HCT116 (cell line): ENCODE measurements around the gene APPBP2. TPM values are rescaled to one million over a fixed set of nuclear protein-coding genes. Genes with fewer than 3 reads are reported as not detected.

Source experiments
- ATAC-seq: fragments of 200-7000 bp; cut with Tn5 transposase; 2 replicates; pipeline ENCODE4 v1.9.1; 2020; ENCODE audit warnings: mild to moderate bottlenecking, moderate library complexity
- BruUV-seq: library from RNA; stranded (reverse); fragments of 400-500 nt; replicated peaks from 2 replicates; lab custom pipeline; 2021; lab: Mats Ljungman, UMichigan
- CTCF ChIA-PET: fragments of 300-600 bp; sonication (Branson Sonifier 250); formaldehyde crosslinking; loops from one replicate; lab custom pipeline; 2021; ENCODE audit warnings: antibody characterized with exemption; lab: Charles Lee
- POLR2A ChIA-PET: fragments of 300-600, 350-600 bp; sonication (Branson Sonifier 250); formaldehyde crosslinking; loops from one replicate; lab custom pipeline; 2021; ENCODE audit warnings: antibody characterized with exemption; lab: Charles Lee
- RAD21 ChIA-PET, 2 experiments: fragments of 300-600 bp; sonication (Branson Sonifier 250); formaldehyde crosslinking; loops; one replicate each; lab custom pipeline; 2023; ENCODE audit warnings: low total read pairs in 2 of 2; ENCODE audit not compliant: uncharacterized antibody in 2 of 2, unreplicated experiment in 2 of 2, low non-redundant PET in 1 of 2; lab: Charles Lee
- DNase-seq: peaks from one replicate; pipeline ENCODE4 v3.0.0-alpha.2; 2010; ENCODE audit warnings: low read depth, low spot score
- H2AFZ ChIP-seq: fragments of 200-600 bp; shearing (Covaris generic), sonication (generic); 2 replicates; pipeline ENCODE4 v1.6.1; 2017; ENCODE audit warnings: low read depth, mixed run types, mixed read lengths, antibody characterized with exemption, low read length; ENCODE audit not compliant: poor library complexity, severe bottlenecking
- H3K27ac ChIP-seq: 2 replicates; pipeline ENCODE4 v1.5.1; 2012; ENCODE audit warnings: low read depth, low read length
- H3K27me3 ChIP-seq: fragments of 200-600 bp; sonication (generic); 2 replicates; pipeline ENCODE4 v1.6.1; 2016; ENCODE audit warnings: mixed run types, low read length, mixed read lengths; ENCODE audit not compliant: insufficient read depth
- H3K36me3 ChIP-seq, 2 experiments: fragments of 200-500 bp in 1 of 2; fragments of 200-600 bp in 1 of 2; sonication (Bioruptor generic) in 1 of 2; sonication (generic) in 1 of 2; 2 replicates each; pipeline versions ENCODE4 v1.5.1 to v1.6.1; 2014 to 2016; ENCODE audit warnings: low read length in 2 of 2, inconsistent platforms in 1 of 2, mixed read lengths in 1 of 2, mixed run types in 1 of 2; ENCODE audit not compliant: insufficient read depth in 2 of 2, control insufficient read depth in 1 of 2
- H3K4me1 ChIP-seq, 2 experiments: fragments of 200-600 bp in 1 of 2; sonication (generic) in 1 of 2; 2 replicates each; pipeline versions ENCODE4 v1.5.1 to v1.6.1; 2012 to 2017; ENCODE audit warnings: low read length in 2 of 2, inconsistent platforms in 1 of 2, mild to moderate bottlenecking in 1 of 2, mixed read lengths in 1 of 2, mixed run types in 1 of 2, moderate library complexity in 1 of 2; ENCODE audit not compliant: insufficient read depth in 2 of 2, control insufficient read depth in 1 of 2
- H3K4me2 ChIP-seq: fragments of 200-600 bp; sonication (generic); 2 replicates; pipeline ENCODE4 v1.6.1; 2017; ENCODE audit warnings: mixed run types, low read length, mixed read lengths
- H3K4me3 ChIP-seq, 2 experiments: fragments of 200-600 bp in 1 of 2; sonication (generic) in 1 of 2; replicated peaks in 1 of 2; 2 replicates each; pipeline ENCODE4 v1.5.1; 2011 to 2016; ENCODE audit warnings: low read length in 2 of 2, control low read depth in 1 of 2, low read depth in 1 of 2, mild to moderate bottlenecking in 1 of 2, mixed read lengths in 1 of 2, mixed run types in 1 of 2
- H3K79me2 ChIP-seq: fragments of 200-600 bp; sonication (generic); 2 replicates; pipeline ENCODE4 v1.6.1; 2017; ENCODE audit warnings: mild to moderate bottlenecking, mixed run types, low read length, moderate library complexity, mixed read lengths; ENCODE audit not compliant: insufficient read depth
- H3K9ac ChIP-seq: fragments of 200-600 bp; sonication (generic); 2 replicates; pipeline ENCODE4 v1.6.1; 2016; ENCODE audit warnings: low read length, mixed read lengths
- H3K9me2 ChIP-seq: fragments of 200-600 bp; sonication (generic), shearing (Covaris generic); 2 replicates; pipeline ENCODE4 v1.6.1; 2017; ENCODE audit warnings: mixed run types, mild to moderate bottlenecking, moderate library complexity; ENCODE audit not compliant: insufficient read depth
- H3K9me3 ChIP-seq, 2 experiments: fragments of 200-500 bp in 1 of 2; fragments of 200-600 bp in 1 of 2; sonication (Bioruptor generic) in 1 of 2; sonication (generic) in 1 of 2; 2 replicates each; pipeline ENCODE4 v1.6.1; 2014 to 2017; ENCODE audit warnings: low read length in 2 of 2, mixed read lengths in 2 of 2, inconsistent platforms in 1 of 2, low read depth in 1 of 2, mild to moderate bottlenecking in 1 of 2, mixed run types in 1 of 2, moderate library complexity in 1 of 2; ENCODE audit not compliant: control insufficient read depth in 1 of 2, insufficient read depth in 1 of 2
- H4K20me1 ChIP-seq: fragments of 200-600 bp; sonication (generic), shearing (Covaris generic); 2 replicates; pipeline ENCODE4 v1.6.1; 2017; ENCODE audit warnings: mixed run types, mild to moderate bottlenecking, moderate library complexity; ENCODE audit not compliant: insufficient read depth
- CBX3 ChIP-seq: IDR thresholded peaks from 2 replicates; pipeline ENCODE4 v1.6.1; 2012; ENCODE audit warnings: low read depth
- CEBPB ChIP-seq: IDR thresholded peaks from 2 replicates; pipeline ENCODE4 v1.6.1; 2012; ENCODE audit warnings: low read depth
- EGR1 ChIP-seq: IDR thresholded peaks from 2 replicates; pipeline ENCODE4 v1.6.1; 2012; ENCODE audit warnings: low read depth
- ELF1 ChIP-seq: IDR thresholded peaks from 2 replicates; pipeline ENCODE4 v1.6.1; 2012; ENCODE audit warnings: low read depth, borderline replicate concordance
- EZH2phosphoT487 ChIP-seq: fragments of 200-600 bp; IDR thresholded peaks from 2 replicates; pipeline ENCODE4 v1.6.1; 2018; ENCODE audit warnings: antibody characterized with exemption, borderline replicate concordance
- FOSL1 ChIP-seq: IDR thresholded peaks from 2 replicates; pipeline ENCODE4 v1.6.1; 2012; ENCODE audit warnings: low read depth
- JUND ChIP-seq: IDR thresholded peaks from 2 replicates; pipeline ENCODE4 v1.6.1; 2012
- POLR2A ChIP-seq: IDR thresholded peaks from 2 replicates; pipeline ENCODE4 v1.7.0; 2011; ENCODE audit warnings: borderline replicate concordance; ENCODE audit not compliant: insufficient read depth, insufficient read length; ENCODE audit errors: extremely low read depth
- POLR2AphosphoS5 ChIP-seq: IDR thresholded peaks from 2 replicates; pipeline ENCODE4 v1.6.1; 2011; ENCODE audit warnings: mild to moderate bottlenecking, low read depth, low read length, moderate library complexity
- RAD21 ChIP-seq: IDR thresholded peaks from 2 replicates; pipeline ENCODE4 v1.6.1; 2012; ENCODE audit warnings: low read depth, mild to moderate bottlenecking
- SIN3A ChIP-seq: IDR thresholded peaks from 2 replicates; pipeline ENCODE4 v1.6.1; 2012; ENCODE audit warnings: low read depth
- SP1 ChIP-seq: IDR thresholded peaks from 2 replicates; pipeline ENCODE4 v1.6.1; 2012; ENCODE audit warnings: low read depth
- TCF7L2 ChIP-seq: IDR thresholded peaks from 2 replicates; pipeline ENCODE4 v1.7.0; 2011; ENCODE audit warnings: borderline replicate concordance, inconsistent platforms; ENCODE audit not compliant: insufficient read depth, insufficient read length; ENCODE audit errors: extremely low read depth
- YY1 ChIP-seq: IDR thresholded peaks from 2 replicates; pipeline ENCODE4 v1.6.1; 2011; ENCODE audit warnings: low read length, low read depth, moderate library complexity, mild to moderate bottlenecking; ENCODE audit not compliant: insufficient replicate concordance; ENCODE audit errors: extremely low read depth
- ZFX ChIP-seq: fragments of 450-650 bp; IDR thresholded peaks from 2 replicates; pipeline ENCODE4 v1.6.1; 2017
- intact Hi-C: fragments of 100-400 bp; cut with micrococcal nuclease; formaldehyde crosslinking; loops from 2 replicates; pipeline ENCODE4 v1.10.0; 2022
- total RNA-seq: library from RNA; stranded (reverse); gene quantifications from one replicate; pipeline ENCODE4 v1.2.1, GENCODE V29; 2021; ENCODE audit not compliant: unreplicated experiment
- TF ChIP-seq, protein P1 (sequence below), 3 experiments: fragments of 200-600 bp in 1 of 3; sonication (generic) in 1 of 3; IDR thresholded peaks in 2 of 3; conservative IDR thresholded peaks in 1 of 3; 2 replicates each; pipeline ENCODE4 v1.5.1; 2012 to 2017; ENCODE audit warnings: low read depth in 2 of 3, low read length in 2 of 3, antibody characterized with exemption in 1 of 3, borderline replicate concordance in 1 of 3, control low read depth in 1 of 3, mild to moderate bottlenecking in 1 of 3, mixed read lengths in 1 of 3, mixed run types in 1 of 3, moderate library complexity in 1 of 3; ENCODE audit not compliant: insufficient read depth in 1 of 3
- TF ChIP-seq, protein P2 (sequence below): IDR thresholded peaks from 2 replicates; pipeline ENCODE4 v1.6.1; 2012
- TF ChIP-seq, protein P3 (sequence below): IDR thresholded peaks from 2 replicates; pipeline ENCODE4 v1.6.1; 2011; ENCODE audit warnings: mild to moderate bottlenecking, low read length, moderate library complexity; ENCODE audit not compliant: insufficient replicate concordance; ENCODE audit errors: extremely low read depth

The APPBP2 gene
- total RNA-seq, 1 experiment from 2014 or later: 35.8 TPM

DNA sequence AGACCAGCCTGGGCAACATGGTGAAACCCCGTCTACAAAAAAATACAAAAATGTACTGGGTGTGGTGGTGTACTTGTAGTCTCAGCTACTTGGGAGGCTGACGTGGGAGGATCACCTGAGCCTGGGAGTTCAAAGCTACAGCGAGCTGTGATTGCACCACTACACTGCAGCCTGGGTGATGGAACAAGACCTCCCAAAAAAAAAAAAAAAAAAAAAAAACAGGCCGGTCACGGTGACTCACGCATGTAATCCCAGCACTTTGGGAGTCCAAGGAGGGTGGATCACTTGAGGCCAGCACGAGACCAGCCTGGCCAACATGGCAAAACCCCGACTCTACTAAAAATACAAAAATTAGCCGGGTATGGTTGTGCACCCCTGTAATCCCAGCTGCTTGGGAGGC, 12.7 kb upstream of the APPBP2 start (continued):
- TF ChIP-seq, protein P1, sequence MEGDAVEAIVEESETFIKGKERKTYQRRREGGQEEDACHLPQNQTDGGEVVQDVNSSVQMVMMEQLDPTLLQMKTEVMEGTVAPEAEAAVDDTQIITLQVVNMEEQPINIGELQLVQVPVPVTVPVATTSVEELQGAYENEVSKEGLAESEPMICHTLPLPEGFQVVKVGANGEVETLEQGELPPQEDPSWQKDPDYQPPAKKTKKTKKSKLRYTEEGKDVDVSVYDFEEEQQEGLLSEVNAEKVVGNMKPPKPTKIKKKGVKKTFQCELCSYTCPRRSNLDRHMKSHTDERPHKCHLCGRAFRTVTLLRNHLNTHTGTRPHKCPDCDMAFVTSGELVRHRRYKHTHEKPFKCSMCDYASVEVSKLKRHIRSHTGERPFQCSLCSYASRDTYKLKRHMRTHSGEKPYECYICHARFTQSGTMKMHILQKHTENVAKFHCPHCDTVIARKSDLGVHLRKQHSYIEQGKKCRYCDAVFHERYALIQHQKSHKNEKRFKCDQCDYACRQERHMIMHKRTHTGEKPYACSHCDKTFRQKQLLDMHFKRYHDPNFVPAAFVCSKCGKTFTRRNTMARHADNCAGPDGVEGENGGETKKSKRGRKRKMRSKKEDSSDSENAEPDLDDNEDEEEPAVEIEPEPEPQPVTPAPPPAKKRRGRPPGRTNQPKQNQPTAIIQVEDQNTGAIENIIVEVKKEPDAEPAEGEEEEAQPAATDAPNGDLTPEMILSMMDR (IDR thresholded peaks at IDR 0.05 in 2 of 3, conservative IDR thresholded peaks at IDR 0.05 in 1 of 3; ENCODE audit: borderline replicate concordance in 1 of 3, insufficient read depth in 1 of 3, low read depth in 2 of 3, low read length in 2 of 3): no peak
- TF ChIP-seq SP1 (no peak), TCF7L2 (no peak), ZFX (no peak), POLR2AphosphoS5 (no peak)

DNA sequence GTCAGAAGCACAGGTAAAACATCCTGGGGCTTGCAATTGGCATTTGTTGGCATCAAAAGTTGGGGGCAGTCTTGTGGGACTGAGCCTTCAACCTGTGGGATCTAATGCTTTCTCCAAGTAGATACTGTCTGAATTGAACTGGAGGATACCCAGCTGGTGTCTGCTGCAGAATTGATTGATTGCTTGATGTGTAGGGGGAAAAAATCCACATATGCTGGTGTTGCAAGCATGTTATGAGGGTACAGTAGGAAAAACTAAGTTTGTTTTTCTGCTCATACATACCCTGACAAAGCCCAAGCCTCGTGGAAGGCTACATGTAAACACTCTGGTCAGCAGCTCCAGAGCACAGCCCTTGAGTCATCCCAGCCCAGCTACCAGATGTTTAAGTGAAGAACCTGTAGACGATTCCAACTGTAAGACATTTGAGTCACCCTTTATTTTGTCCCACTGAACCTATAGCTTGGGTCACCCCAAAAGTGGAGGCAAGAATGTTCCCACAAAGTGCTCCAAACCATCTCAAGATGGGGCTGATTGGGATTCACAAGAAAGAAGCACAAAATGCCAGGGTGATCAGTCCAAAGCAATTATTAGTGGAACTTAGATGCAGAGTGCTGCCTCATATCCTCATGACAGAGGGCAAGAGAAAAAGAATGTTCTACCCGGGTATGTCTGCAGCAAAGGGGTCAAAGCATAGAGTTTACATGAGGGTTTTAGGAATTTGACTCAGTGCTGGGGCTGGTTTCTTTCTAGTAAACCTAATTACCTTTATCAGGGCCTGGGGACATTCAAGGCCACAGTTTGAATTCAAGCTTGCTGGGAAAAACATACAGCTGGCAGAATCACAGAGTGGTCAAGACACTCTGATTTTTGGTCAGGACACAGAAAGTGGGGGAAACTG, 9.6 kb upstream of the APPBP2 start:
- H3K9me2 ChIP-seq: no peaks in the 10 kb centered on the region
- no peak for ATAC-seq
- ChIA-PET CTCF (no interaction called here), RAD21 (no interaction called here), POLR2A (interaction anchor here (1.6 kb wide), 1 partner anchor 10 kb away, joined by 7 read pairs; the partner anchor contains the start of gene APPBP2)
- no peak overlapping the region for H2AFZ ChIP-seq
- no peaks in the 10 kb centered on the region for H3K27me3 ChIP-seq
- no peak overlapping the region for H3K9ac ChIP-seq
- BruUV-seq: no TSS peak
- H3K4me3 ChIP-seq: no peak overlapping the region
- no peaks in the 10 kb centered on the region for H4K20me1 ChIP-seq
- peaks cover 0 to 6% of the 10 kb centered on the region in 2 experiments; a peak in 2 of 4 replicates for H3K4me1 ChIP-seq
- no peak overlapping the region for H3K4me2 ChIP-seq
- no peaks in the 10 kb centered on the region for H3K79me2 ChIP-seq
- H3K27ac ChIP-seq: no peak overlapping the region
- no peaks in the 10 kb centered on the region for H3K36me3 ChIP-seq
- no peaks in the 10 kb centered on the region for H3K9me3 ChIP-seq
- no peak for DNase-seq
- intact Hi-C loops: no loop called here
- TF ChIP-seq, protein P1 (IDR thresholded peaks at IDR 0.05 in 2 of 3, conservative IDR thresholded peaks at IDR 0.05 in 1 of 3; ENCODE audit: borderline replicate concordance in 1 of 3, insufficient read depth in 1 of 3, low read depth in 2 of 3, low read length in 2 of 3): no peak
- TF ChIP-seq, protein P2, sequence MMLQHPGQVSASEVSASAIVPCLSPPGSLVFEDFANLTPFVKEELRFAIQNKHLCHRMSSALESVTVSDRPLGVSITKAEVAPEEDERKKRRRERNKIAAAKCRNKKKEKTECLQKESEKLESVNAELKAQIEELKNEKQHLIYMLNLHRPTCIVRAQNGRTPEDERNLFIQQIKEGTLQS: no peak
- TF ChIP-seq, protein P3, sequence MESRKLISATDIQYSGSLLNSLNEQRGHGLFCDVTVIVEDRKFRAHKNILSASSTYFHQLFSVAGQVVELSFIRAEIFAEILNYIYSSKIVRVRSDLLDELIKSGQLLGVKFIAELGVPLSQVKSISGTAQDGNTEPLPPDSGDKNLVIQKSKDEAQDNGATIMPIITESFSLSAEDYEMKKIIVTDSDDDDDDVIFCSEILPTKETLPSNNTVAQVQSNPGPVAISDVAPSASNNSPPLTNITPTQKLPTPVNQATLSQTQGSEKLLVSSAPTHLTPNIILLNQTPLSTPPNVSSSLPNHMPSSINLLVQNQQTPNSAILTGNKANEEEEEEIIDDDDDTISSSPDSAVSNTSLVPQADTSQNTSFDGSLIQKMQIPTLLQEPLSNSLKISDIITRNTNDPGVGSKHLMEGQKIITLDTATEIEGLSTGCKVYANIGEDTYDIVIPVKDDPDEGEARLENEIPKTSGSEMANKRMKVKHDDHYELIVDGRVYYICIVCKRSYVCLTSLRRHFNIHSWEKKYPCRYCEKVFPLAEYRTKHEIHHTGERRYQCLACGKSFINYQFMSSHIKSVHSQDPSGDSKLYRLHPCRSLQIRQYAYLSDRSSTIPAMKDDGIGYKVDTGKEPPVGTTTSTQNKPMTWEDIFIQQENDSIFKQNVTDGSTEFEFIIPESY: no peak
- TF ChIP-seq CBX3 (no peak), YY1 (no peak), CEBPB (no peak), ELF1 (no peak), JUND (no peak), POLR2A (no peak), SP1 (no peak), ZFX (no peak), FOSL1 (no peak), EZH2phosphoT487 (no peak), POLR2AphosphoS5 (no peak), RAD21 (no peak), SIN3A (no peak), EGR1 (no peak)
